ENCODE data around the gene AXL. TPM values are rescaled to one million over a fixed set of nuclear protein-coding genes. Genes with fewer than 3 reads are reported as not detected.

The AXL gene
- total and polyA plus RNA-seq, 2 of the 13 experiments (the other 11 are each of a cell fraction or from before 2014, with no cell fraction given), result 0.71 to 5.9 TPM

DNA sequence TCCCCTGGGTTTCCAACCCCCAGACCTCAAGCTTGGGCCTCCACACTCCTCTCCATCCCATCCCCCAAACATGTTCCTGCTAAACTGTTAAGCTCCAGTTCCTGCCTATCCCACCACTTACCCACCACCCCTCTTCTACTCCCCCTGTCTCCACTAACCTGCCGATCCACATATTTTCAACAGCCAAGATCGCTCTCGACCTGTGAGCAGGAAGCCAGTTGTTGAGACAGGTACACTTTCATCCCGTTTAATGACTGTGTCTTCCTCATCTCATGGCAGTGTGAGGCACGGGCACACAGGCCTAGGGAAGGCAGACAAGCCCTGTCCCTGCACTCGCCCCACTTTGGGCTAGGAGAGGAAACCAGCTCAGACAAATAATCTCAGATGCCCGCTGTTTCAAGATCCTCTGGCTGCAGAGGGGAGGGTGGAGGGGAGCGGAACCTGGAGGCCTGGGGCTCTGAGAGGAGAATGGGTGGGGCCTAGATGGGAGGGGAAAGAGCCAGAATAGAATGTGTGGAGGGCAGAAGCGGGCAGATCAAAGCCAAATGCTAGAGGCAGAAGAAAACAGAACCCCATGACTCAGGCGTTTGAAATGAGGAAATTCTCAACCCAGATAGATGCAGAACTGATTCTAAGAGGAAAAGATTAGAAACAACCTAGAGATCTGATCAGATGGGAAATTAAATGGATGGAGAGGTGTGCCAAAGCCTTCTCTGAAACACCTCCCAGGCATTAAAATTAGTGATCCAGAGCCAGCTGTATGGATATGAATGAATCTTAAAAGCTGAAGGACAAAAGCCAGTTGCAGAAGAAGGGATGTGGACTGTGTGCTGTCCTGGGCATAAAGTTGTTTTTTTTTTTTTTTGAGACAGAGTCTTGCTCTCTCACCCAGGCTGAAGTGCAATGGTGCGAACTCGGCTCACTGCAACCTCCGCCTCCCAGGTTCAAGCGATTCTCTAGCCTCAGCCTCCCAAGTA lies 42.9 kb upstream of the AXL start (continued):
- TF ChIP-seq, protein P1, sequence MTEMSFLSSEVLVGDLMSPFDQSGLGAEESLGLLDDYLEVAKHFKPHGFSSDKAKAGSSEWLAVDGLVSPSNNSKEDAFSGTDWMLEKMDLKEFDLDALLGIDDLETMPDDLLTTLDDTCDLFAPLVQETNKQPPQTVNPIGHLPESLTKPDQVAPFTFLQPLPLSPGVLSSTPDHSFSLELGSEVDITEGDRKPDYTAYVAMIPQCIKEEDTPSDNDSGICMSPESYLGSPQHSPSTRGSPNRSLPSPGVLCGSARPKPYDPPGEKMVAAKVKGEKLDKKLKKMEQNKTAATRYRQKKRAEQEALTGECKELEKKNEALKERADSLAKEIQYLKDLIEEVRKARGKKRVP (CRISPR knock-in tag; IDR thresholded peaks at IDR 0.05), result 0 out of 4 replicates have a peak, but pooled peaks of 1 of the 2 experiments have one; percentile 12
- peak; percentile 100 for TF ChIP-seq ELF3 (CRISPR knock-in tag; IDR thresholded peaks at IDR 0.05)
- no peak for TF ChIP-seq AHR (CRISPR knock-in tag; IDR thresholded peaks at IDR 0.05)
- TF ChIP-seq HOXA5 (CRISPR knock-in tag; IDR thresholded peaks at IDR 0.05), result no peak
- 0 out of 2 replicates have a peak, but pooled peaks have one; percentile 24 for TF ChIP-seq ZNF567 (CRISPR knock-in tag; IDR thresholded peaks at IDR 0.05; ENCODE audit: borderline replicate concordance)
- TF ChIP-seq ZNF362 (CRISPR knock-in tag; IDR thresholded peaks at IDR 0.05; ENCODE audit: borderline replicate concordance), result peak; percentile 32; the same call in 1 of the 2 replicates
- TF ChIP-seq SAP130 (CRISPR knock-in tag; IDR thresholded peaks at IDR 0.05; ENCODE audit: low read depth), result peak; percentile 67
- peak; percentile 24; the same call in 1 of the 2 replicates for TF ChIP-seq KDM2A (CRISPR knock-in tag; IDR thresholded peaks at IDR 0.05; ENCODE audit: borderline replicate concordance, low read depth)
- 0 out of 2 replicates have a peak, but pooled peaks have one; percentile 2 for TF ChIP-seq ADNP (CRISPR knock-in tag; IDR thresholded peaks at IDR 0.05)
- peak; percentile 9; the same call in 1 of the 2 replicates for TF ChIP-seq HMG20A (CRISPR knock-in tag; IDR thresholded peaks at IDR 0.05; ENCODE audit: borderline replicate concordance)
- no peak for TF ChIP-seq ZNF562 (CRISPR knock-in tag; IDR thresholded peaks at IDR 0.05; ENCODE audit: borderline replicate concordance)
- TF ChIP-seq CREM (IDR thresholded peaks at IDR 0.05), result peak; percentile 31; the same call in 1 of the 2 replicates
- TF ChIP-seq CREM (CRISPR knock-in tag; IDR thresholded peaks at IDR 0.05), result no peak
- TF ChIP-seq TCF7L2 (IDR thresholded peaks at IDR 0.05; ENCODE audit: low read depth, low read length), result peak; percentile 40; the same call in 1 of the 2 replicates
- TF ChIP-seq POLR2A (IDR thresholded peaks at IDR 0.05; ENCODE audit: insufficient read depth in 1 of 2, low read depth in 2 of 2, low read length in 2 of 2), result no peak
- peak; percentile 42; the same call in 1 of the 2 replicates for TF ChIP-seq SALL1 (CRISPR knock-in tag; IDR thresholded peaks at IDR 0.05)
- peak; percentile 39; the same call in 1 of the 2 replicates for TF ChIP-seq GATAD2A (CRISPR knock-in tag; IDR thresholded peaks at IDR 0.05)
- TF ChIP-seq TARDBP (CRISPR knock-in tag; IDR thresholded peaks at IDR 0.05), result 0 out of 2 replicates have a peak, but pooled peaks have one; percentile 13
- no peak for TF ChIP-seq SOX13 (IDR thresholded peaks at IDR 0.05)
- peak in 1 of 2 experiments; percentile 49; a peak in 1 of 4 replicates for TF ChIP-seq SOX13 (CRISPR knock-in tag; conservative IDR thresholded peaks at IDR 0.05 in 1 of 2, IDR thresholded peaks at IDR 0.05 in 1 of 2)
- peak; percentile 53 for TF ChIP-seq ASH2L (IDR thresholded peaks at IDR 0.05; ENCODE audit: insufficient read length, low read depth, low read length)
- peak; percentile 87; the same call in 1 of the 2 replicates for TF ChIP-seq JUNB (CRISPR knock-in tag; IDR thresholded peaks at IDR 0.05; ENCODE audit: borderline replicate concordance)
- TF ChIP-seq ZNF687 (CRISPR knock-in tag; IDR thresholded peaks at IDR 0.05), result peak; percentile 49

Data from HepG2 (cell line).